Prostate gland (tissue), 2 donors: ENCODE data around the gene HTATIP2.

ENCODE experiments used
- POLR2AphosphoS5 ChIP-seq: sonication (generic); formaldehyde crosslinking; IDR thresholded peaks from one replicate; pipeline ENCODE4 v1.6.1; 2017; ENCODE audit warnings: antibody characterized with exemption
- TF ChIP-seq, protein P1 (sequence below), 4 experiments: fragments of 200-600 bp in 2 of 4; fragments of 450-650 bp in 2 of 4; sonication (generic) in 2 of 4; IDR thresholded peaks; 1 replicate in 3 of 4; 2 replicates in 1 of 4; pipeline ENCODE4 v1.5.1; 2016 to 2019; ENCODE audit warnings: antibody characterized with exemption in 4 of 4, mild to moderate bottlenecking in 2 of 4, moderate library complexity in 2 of 4

DNA sequence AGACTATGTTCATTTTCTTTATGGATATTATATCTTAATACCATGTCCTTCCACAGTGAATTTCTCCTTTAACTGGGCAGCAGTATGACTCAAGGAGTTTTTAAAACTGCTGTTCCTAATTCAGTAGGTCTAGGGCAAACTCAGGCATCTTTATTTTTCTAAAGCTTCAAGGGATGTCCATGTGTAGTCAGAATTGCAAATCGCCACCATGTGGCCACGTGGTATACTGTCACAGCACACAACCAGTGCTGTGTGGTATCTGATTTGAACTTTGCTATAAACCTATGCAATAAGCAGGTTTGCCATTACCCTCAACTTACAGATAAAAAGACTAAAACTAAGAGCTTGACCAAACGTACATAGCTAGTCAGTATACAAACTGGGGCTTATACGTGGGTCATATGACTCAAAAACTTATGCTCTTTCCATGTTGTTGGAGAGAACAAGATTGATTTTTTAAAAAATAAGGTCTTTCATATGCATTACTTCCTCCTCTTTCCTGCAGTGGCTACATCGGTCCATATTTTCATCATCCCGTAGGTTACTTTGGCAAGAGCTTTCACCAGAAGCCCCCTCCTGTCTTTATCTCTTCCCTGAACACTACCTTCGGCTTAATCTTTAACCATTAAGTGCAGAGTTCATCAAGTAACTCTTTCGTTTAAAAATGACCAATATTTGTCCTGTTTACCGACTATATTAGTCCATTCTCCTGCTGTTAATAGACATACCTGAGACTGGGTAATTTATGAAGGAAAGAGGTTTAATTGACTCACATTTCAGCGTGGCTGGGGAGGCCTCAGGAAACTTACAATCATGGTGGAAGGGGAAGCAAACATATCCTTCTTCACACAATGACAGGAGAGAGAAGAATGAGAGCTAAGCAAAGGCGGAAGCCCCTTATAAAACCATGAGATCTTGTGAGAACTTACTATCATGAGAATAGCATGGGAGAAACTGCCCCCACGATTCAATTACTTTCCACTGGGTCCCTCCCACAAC lies 8.0 kb upstream of the HTATIP2 start:
- TF ChIP-seq, protein P1, sequence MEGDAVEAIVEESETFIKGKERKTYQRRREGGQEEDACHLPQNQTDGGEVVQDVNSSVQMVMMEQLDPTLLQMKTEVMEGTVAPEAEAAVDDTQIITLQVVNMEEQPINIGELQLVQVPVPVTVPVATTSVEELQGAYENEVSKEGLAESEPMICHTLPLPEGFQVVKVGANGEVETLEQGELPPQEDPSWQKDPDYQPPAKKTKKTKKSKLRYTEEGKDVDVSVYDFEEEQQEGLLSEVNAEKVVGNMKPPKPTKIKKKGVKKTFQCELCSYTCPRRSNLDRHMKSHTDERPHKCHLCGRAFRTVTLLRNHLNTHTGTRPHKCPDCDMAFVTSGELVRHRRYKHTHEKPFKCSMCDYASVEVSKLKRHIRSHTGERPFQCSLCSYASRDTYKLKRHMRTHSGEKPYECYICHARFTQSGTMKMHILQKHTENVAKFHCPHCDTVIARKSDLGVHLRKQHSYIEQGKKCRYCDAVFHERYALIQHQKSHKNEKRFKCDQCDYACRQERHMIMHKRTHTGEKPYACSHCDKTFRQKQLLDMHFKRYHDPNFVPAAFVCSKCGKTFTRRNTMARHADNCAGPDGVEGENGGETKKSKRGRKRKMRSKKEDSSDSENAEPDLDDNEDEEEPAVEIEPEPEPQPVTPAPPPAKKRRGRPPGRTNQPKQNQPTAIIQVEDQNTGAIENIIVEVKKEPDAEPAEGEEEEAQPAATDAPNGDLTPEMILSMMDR (IDR thresholded peaks at IDR 0.05): peak in 2 of 4 experiments; percentile 29 to 39
- TF ChIP-seq POLR2AphosphoS5: no peak
